GM19395 (cell line): ENCODE data around the gene PELI2.

Source experiments
- ATAC-seq: cut with Tn5 transposase; IDR thresholded peaks from one replicate; pipeline ENCODE4 v1.9.1; 2021; ENCODE audit warnings: mild to moderate bottlenecking, moderate library complexity; ENCODE audit not compliant: unreplicated experiment

PELI2 gene

GRCh38 chr14:56117765-56118610 is at the start of gene PELI2:
TSS of gene PELI2 (plus strand) at chr14:56118411. CDS start at chr14:56118661, 250 bp downstream.
- ATAC-seq, result peak; percentile 76

- no peak for ATAC-seq
These were observed 44.4 kb upstream of the PELI2 start for GRCh38 chr14:56073799-56074198.

GRCh38 chr14:56075301-56075700 is 42.9 kb upstream of the PELI2 start:
- ATAC-seq, result no peak

GRCh38 chr14:56081139-56081538 is 37.1 kb upstream of the PELI2 start:
- no peak for ATAC-seq

GRCh38 chr14:56082880-56083279 is 35.3 kb upstream of the PELI2 start:
- ATAC-seq, result no peak

- no peak for ATAC-seq
These were observed 32.7 kb upstream of the PELI2 start for GRCh38 chr14:56085471-56085870.

GRCh38 chr14:56087671-56088471 is 30.3 kb upstream of the PELI2 start:
- ATAC-seq, result no peak

GRCh38 chr14:56088941-56089340 is 29.3 kb upstream of the PELI2 start:
- no peak for ATAC-seq

- ATAC-seq, result no peak
These were observed 25.4 kb upstream of the PELI2 start for GRCh38 chr14:56092763-56093162.

- no peak for ATAC-seq
These were observed 24.1 kb upstream of the PELI2 start for GRCh38 chr14:56094076-56094475.

- no peak for ATAC-seq
These were observed 20.2 kb upstream of the PELI2 start for GRCh38 chr14:56098021-56098420.

GRCh38 chr14:56099081-56099797 is 19.0 kb upstream of the PELI2 start:
- no peak for ATAC-seq

- no peak for ATAC-seq
These were observed 17.7 kb upstream of the PELI2 start for GRCh38 chr14:56100556-56100955.

GRCh38 chr14:56102941-56103340 is 15.3 kb upstream of the PELI2 start:
- ATAC-seq, result no peak

- ATAC-seq, result no peak
These were observed 10.6 kb upstream of the PELI2 start for GRCh38 chr14:56107615-56108014.

- ATAC-seq, result no peak
These were observed 10.2 kb upstream of the PELI2 start for GRCh38 chr14:56108057-56108456.

GRCh38 chr14:56112781-56113180 is 5.4 kb upstream of the PELI2 start:
- ATAC-seq, result no peak

- no peak for ATAC-seq
These were observed 2.8 kb upstream of the PELI2 start for GRCh38 chr14:56115334-56115870.

GRCh38 chr14:56115976-56116893 is 2.0 kb upstream of the PELI2 start:
- no peak for ATAC-seq

GRCh38 chr14:56118611-56119181 is 485 bp downstream of the PELI2 start:
- ATAC-seq, result peak; percentile 27
